Right ventricle myocardium superior (tissue), 1 donor: Measurements from ENCODE around the gene DEFB131B. TPM values are rescaled to one million over a fixed set of nuclear protein-coding genes. Genes with fewer than 3 reads are reported as not detected.
"Not testable (repeated sequence)": the region's sequence is repeated elsewhere in the genome, so short reads cannot be mapped to it uniquely, and the experiment has no call there.

Experiments
- ATAC-seq: fragments of 200-7000 bp; cut with Tn5 transposase; one replicate; pipeline ENCODE4 v1.9.1; 2020; ENCODE audit warnings: mild to moderate bottlenecking; ENCODE audit not compliant: poor library complexity
- DNase-seq: peaks from one replicate; pipeline ENCODE4 v3.0.0-alpha.2; 2020
- intact Hi-C: fragments of 100-400 bp; cut with DNase I; formaldehyde crosslinking; loops from one replicate; pipeline ENCODE4 v1.11.2; 2022
- long read RNA-seq: library from polyadenylated mRNA; unstranded; transcript quantifications from one replicate; pipeline ENCODE4 v2.0.0, GENCODE V29; 2021
- total RNA-seq: library from RNA; stranded (reverse); fragmentation: NEBNext Ultra II Directional; extraction: Animal tissue kit (Norgen Biotek cat#: 25700); gene quantifications from one replicate; pipeline ENCODE4 v1.2.1, GENCODE V29; 2021
- donor health status: DM: no; HTN: yes; CAD: no; lungs with severe emphysema.

DEFB131B gene, protein sequence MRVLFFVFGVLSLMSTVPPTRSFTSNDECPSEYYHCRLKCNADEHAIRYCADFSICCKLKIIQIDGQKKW
- total RNA-seq, result not detected
- long read RNA-seq, result 0 reads

- not testable (repeated sequence) for ATAC-seq, DNase-seq
Measured at GRCh38 chr11:71878059-71878458, at the start of gene DEFB131B. DEFB131B (plus strand) TSS chr11:71878453; CDS start chr11:71878453, 0 bp downstream.

GRCh38 chr11:71829247-71829646 lies 49.0 kb upstream of the DEFB131B start:
- DNase-seq, intact Hi-C loops, ATAC-seq: not testable (repeated sequence)

More at GRCh38 chr11:71878059-71878458, at the start of gene DEFB131B:
- intact Hi-C loops, result not testable (repeated sequence)

GRCh38 chr11:71829686-71830085 lies 48.6 kb upstream of the DEFB131B start:
- ATAC-seq, intact Hi-C loops: not testable (repeated sequence)

GRCh38 chr11:71832811-71833210 lies 45.4 kb upstream of the DEFB131B start, which contains the start of gene DEFB108B:
DEFB108B (plus strand) TSS chr11:71833200; CDS start chr11:71833200, 0 bp downstream.
- not testable (repeated sequence) for DNase-seq, ATAC-seq

More at GRCh38 chr11:71829686-71830085, 48.6 kb upstream of the DEFB131B start:
- not testable (repeated sequence) for DNase-seq

GRCh38 chr11:71842720-71843119 lies 35.5 kb upstream of the DEFB131B start:
- ATAC-seq, intact Hi-C loops, DNase-seq: not testable (repeated sequence)

More at GRCh38 chr11:71832811-71833210, 45.4 kb upstream of the DEFB131B start, which contains the start of gene DEFB108B:
- intact Hi-C loops, result not testable (repeated sequence)

DNA sequence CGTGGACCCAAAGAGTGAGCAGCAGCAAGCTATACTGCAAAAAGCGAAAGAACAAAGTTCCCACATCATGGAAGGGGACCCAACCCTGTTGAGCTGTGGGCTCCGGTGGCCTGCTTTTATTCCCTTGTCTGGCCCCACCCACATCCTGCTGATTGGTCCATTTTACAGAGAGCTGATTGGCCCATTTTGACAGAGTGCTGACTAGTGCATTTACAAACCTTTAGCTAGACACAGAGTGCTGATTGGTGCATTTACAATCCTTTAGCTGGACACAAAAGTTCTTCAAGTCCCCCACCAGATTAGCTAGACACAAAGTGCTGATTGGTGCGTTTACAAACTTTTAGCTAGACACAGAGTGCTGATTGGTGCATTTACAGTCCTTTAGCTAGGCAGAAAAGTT lies 34.9 kb upstream of the DEFB131B start:
- ATAC-seq, DNase-seq, intact Hi-C loops: not testable (repeated sequence)

DNA sequence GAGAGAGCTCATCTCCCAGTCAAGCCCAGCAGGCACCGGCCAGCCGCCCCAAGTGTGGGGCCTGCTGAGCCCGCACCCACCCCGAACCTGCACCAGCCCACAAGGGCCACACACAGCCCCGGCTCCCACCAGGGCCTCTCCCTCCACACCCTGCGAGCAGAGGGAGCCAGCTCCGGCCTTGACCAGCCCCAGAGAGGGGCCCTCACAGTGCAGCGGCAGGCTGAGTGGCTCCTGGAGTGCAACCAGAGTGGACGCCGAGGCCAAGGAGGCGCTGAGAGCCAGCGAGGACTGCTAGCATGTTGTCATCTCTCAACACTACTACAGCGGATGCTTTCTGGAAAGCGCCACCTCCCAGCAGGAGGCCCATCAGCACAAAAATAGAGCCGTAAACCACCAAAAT lies 34.4 kb upstream of the DEFB131B start:
- intact Hi-C loops, result no loop called here
- DNase-seq, result no peak
- ATAC-seq, result no peak

GRCh38 chr11:71853895-71854294 lies 24.4 kb upstream of the DEFB131B start:
- not testable (repeated sequence) for DNase-seq, ATAC-seq

DNA sequence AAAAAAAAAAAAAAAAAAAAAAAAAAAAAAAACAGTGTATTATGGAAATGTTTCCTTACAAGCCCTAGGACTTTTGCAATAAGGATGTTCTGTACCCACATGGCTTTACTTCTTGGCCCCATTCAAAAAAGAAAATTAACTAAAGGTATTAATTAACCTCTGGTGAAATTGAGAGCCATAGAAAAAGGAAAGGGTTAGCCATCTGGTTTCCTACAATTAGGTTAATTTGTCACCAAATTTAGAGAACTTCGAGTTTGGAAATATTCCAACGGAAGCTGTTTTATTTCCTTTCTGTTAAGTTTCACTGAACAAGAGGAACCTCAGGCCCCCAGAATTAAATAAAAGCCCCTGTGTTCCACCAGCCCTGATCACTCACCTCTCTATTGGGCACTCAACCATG lies 22.4 kb upstream of the DEFB131B start:
- DNase-seq, intact Hi-C loops, ATAC-seq: not testable (repeated sequence)

More at GRCh38 chr11:71853895-71854294, 24.4 kb upstream of the DEFB131B start:
- intact Hi-C loops, result not testable (repeated sequence)

GRCh38 chr11:71860835-71861234 lies 17.4 kb upstream of the DEFB131B start:
- DNase-seq, intact Hi-C loops, ATAC-seq: not testable (repeated sequence)

DNA sequence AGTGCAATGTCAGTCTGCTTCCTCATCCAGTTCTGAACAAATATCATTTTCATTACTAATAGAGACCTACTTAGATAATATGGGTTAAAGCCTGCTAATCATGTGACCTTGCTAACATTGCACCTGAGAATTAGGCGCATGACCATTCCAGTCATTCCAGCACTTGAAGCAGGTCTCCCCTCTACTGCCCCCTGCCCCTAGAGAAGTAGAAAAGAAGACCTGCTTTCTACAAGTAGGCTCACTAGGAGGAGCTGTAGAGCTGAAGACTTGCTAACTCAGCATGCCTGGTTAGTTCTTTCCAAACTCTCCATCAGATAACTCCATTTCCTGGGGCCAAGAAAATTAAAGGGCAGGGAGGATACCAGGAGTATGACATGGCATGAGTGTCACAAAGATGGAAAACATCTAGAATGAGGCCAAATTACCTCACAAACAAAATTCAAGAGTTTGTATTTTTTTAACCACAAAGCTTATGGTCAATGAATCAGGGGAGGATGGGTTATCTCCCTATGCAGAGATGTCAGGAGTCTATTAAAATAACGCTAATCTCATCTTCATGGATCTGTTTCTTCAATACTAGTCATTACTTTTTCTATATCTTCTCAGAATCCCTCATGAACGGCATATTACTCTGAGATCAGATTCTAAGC lies 14.2 kb upstream of the DEFB131B start:
- intact Hi-C loops, DNase-seq: not testable (repeated sequence)
- ATAC-seq, result peak; percentile 29

DNA sequence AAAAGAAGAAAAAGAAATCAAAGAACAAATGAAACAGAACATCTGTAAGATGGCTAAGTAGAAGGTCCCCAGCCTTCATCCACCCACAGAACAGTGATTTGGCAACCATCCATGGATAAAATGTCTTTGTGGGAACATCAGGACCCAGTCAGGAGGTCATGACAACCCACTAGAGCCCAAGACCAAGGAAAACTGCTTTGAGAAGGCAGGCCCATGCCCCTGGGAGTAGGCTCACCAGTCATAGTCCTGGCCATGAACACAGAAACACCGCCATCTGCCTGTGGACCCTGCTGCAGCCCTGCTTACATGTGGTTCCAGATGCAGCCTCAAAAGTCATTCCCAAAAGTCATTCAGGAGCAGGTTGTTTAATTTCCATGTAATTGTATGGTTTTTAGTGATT lies 11.0 kb upstream of the DEFB131B start:
- DNase-seq, intact Hi-C loops: not testable (repeated sequence)
- peak; percentile 25 for ATAC-seq

DNA sequence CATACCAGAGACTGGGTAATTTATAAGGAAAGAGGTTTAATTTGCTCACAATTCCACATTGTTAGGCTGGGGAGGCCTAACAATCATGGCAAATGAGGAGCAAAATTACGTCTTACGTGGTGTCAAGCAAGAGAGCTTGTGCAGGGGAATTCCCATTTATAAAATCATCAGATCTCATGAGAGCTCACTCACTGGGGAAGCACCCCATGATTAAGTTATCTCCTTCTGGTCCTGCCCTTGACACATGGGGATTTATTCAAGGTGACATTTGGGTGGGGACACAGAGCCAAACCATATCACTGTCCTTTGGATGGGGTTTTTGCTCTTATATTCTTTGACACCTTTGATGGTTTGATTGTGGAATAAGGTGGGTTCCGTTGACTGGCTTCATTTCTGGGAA lies 8.3 kb upstream of the DEFB131B start:
- ATAC-seq, intact Hi-C loops, DNase-seq: not testable (repeated sequence)

GRCh38 chr11:71870661-71871060 lies 7.6 kb upstream of the DEFB131B start:
- ATAC-seq, intact Hi-C loops, DNase-seq: not testable (repeated sequence)

DNA sequence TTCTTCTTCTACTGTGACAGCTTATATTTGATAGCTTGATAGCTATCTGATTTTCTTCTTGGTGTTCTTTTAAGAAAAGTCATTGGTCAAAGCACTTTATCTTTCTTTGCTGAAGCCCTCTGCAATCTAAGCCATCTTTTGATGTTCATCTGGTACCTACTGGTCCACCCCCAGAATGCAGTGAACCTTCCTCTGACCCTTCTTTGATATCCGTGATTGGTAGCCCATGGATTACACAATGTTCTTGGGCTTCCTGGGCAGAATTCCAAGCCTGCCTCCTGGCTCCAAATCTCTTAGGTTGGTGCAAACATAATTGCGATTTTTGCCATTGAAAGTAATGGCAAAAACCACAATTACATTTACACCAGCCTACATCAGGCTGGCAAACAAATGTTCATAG lies 2.0 kb upstream of the DEFB131B start:
- ATAC-seq, DNase-seq, intact Hi-C loops: not testable (repeated sequence)

DNA sequence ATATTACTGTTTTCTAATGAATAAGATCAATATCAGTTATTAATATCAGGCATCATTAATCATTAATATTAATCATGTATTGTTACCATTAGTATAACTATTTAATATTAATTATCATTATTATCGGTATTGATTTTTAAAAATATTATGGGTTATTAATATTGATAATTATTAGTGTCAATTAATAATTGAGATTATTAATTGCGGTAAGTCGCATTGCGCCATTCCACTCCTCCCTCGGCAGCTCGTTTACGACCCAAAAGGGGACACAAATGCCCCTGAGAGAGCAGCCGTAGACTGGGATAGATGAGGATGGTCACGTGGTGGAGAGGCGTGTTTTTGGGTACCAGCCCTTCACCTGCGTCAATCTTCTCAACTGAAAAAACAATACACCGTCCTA lies 7.6 kb downstream of the DEFB131B start:
- DNase-seq, intact Hi-C loops, ATAC-seq: not testable (repeated sequence)

DNA sequence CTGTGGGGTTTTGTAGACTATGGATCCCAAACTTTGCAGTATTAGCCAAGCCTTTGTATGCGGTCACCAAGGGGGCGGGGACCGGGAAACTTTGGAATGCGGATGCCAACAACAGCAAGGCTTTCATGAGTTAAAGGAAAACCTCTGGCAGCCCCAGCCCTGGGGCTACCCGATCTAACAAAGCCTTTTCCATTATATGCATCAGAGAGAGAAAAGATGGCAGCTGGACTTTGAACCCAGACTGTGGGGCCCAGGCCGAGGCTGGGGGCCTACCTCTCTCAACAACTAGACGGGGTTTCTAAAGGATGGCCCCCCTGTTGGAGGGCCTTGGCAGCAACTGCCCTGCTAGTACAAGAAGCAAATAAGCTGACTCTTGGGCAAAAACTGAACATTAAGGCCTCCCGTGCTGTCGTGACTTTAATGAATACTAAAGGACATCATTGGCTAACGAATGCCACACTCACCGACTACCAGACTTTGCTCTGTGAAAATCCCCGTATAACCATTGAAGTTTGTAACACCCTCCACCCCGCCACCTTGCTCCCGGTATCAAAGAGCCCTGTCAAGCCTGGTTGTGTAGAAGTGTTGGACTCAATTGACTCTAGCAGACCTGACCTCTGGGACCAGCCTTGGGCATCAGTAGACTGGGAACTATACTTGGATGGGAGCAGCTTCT lies 10.2 kb downstream of the DEFB131B start:
- intact Hi-C loops, ATAC-seq, DNase-seq: not testable (repeated sequence)

DNA sequence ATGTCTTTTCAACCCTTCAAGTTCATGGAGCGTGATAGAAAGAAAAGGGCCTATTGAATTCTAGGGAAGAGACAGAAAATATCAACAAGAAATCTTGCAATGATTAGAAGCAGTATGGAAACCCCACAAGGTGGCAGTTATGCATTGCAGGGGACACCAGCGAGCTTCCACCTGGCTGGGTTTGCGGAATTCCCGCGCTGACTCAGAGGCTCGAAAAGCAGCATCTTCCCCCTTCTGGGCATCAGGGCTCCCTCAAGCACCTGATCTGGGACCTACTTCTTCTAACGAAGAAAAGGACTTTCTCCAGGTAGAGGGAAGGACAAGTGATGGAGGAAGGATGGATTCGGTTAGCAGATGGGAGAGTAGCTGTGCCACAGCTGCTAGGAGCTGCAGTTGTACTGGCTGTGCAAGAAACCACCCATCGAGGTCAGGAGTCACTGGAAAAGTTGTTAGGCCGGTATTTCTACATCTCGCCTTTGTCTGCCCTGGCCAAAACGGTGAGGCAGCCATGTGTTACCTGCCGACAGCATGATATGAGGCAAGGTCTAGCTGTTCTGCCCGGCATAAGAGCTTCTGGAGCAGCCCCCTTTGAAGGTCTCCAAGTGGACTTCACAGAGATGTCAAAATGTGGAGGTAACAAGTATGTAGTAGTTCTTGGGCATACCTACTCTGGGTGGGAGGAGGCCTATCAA lies 11.1 kb downstream of the DEFB131B start:
- ATAC-seq, DNase-seq, intact Hi-C loops: not testable (repeated sequence)
